Naive B cell (primary cell): ENCODE data around the gene GTF2B. TPM values are rescaled to one million over a fixed set of nuclear protein-coding genes. Genes with fewer than 3 reads are reported as not detected.
"Not testable (repeated sequence)": the region's sequence is repeated elsewhere in the genome, so short reads cannot be mapped to it uniquely, and the experiment has no call there.

Experiments used
- ATAC-seq, 2 donors: fragments of 150-1000 bp; cut with Tn5 transposase; 2 replicates each; pipeline ENCODE4 v1.10.0; 2021; ENCODE audit warnings: low read depth in 2 of 2, mild to moderate bottlenecking in 2 of 2, moderate library complexity in 2 of 2
- DNase-seq: peaks from one replicate; pipeline ENCODE4 v3.0.0; 2022
- H3K27ac Mint-ChIP-seq, 6 donors: one replicate each; pipeline ENCODE4 v1.8.0; 2020 to 2022; ENCODE audit warnings: mild to moderate bottlenecking in 6 of 6, mixed read lengths in 6 of 6, moderate library complexity in 5 of 6, inconsistent platforms in 2 of 6
- H3K27me3 Mint-ChIP-seq, 3 donors: one replicate each; pipeline ENCODE4 v1.8.0; 2021 to 2022; ENCODE audit warnings: mixed read lengths in 3 of 3, mild to moderate bottlenecking in 1 of 3
- H3K36me3 Mint-ChIP-seq, 2 donors: one replicate each; pipeline ENCODE4 v1.8.0; 2020 to 2022; ENCODE audit warnings: mixed read lengths in 2 of 2, inconsistent platforms in 1 of 2, mild to moderate bottlenecking in 1 of 2
- H3K4me1 Mint-ChIP-seq, 3 donors: one replicate each; pipeline ENCODE4 v1.8.0; 2020 to 2022; ENCODE audit warnings: mixed read lengths in 3 of 3, inconsistent platforms in 1 of 3, mild to moderate bottlenecking in 1 of 3, moderate library complexity in 1 of 3
- H3K4me3 Mint-ChIP-seq, 8 donors: one replicate each; pipeline ENCODE4 v1.8.0; 2020 to 2022; ENCODE audit warnings: mild to moderate bottlenecking in 8 of 8, mixed read lengths in 8 of 8, moderate library complexity in 8 of 8, inconsistent platforms in 2 of 8
- H3K9me3 Mint-ChIP-seq, 7 donors: one replicate each; pipeline ENCODE4 v1.8.0; 2020 to 2022; ENCODE audit warnings: mixed read lengths in 7 of 7, mild to moderate bottlenecking in 5 of 7, inconsistent platforms in 2 of 7, moderate library complexity in 1 of 7
- polyA plus RNA-seq, 6 donors: library from polyadenylated mRNA; unstranded; fragments of 300-500 nt; fragmentation: Illumina TruSeq; gene quantifications; one replicate each; pipeline ENCODE4 v1.2.3, GENCODE V29; 2021; ENCODE audit warnings: low read depth in 6 of 6

The GTF2B gene
- polyA plus RNA-seq, 6 donors from 2014 or later = 49.1 to 68.3 (median 59.0) TPM

GRCh38 chr1:88910401-88910800 lies 19.0 kb upstream of the GTF2B start:
- DNase-seq = no peak
- no peak overlapping the region for H3K4me3 Mint-ChIP-seq
- ATAC-seq = no peak
- peak overlapping the region in 2 of 6 donors; percentile 25 to 33 for H3K27ac Mint-ChIP-seq
- peaks cover 0 to 4% (median 0%) of the 10 kb centered on the region in 3 donors for H3K4me1 Mint-ChIP-seq
- no peaks in the 10 kb centered on the region for H3K27me3 Mint-ChIP-seq
- peaks cover 0 to under 1% of the 10 kb centered on the region in 2 donors for H3K36me3 Mint-ChIP-seq
- peaks cover 1 to 21% (median 2%) of the 10 kb centered on the region in 7 donors for H3K9me3 Mint-ChIP-seq

- Mint-ChIP-seq H3K4me1 (no peaks in the 10 kb centered on the region), H3K27me3 (no peaks in the 10 kb centered on the region), H3K36me3 (no peaks in the 10 kb centered on the region), H3K27ac (no peak overlapping the region), H3K9me3 (no peaks in the 10 kb centered on the region), H3K4me3 (no peak overlapping the region)
- no peak for ATAC-seq
- no peak for DNase-seq
Measured at GRCh38 chr1:88900883-88901282, 9.5 kb upstream of the GTF2B start.

- peak overlapping the region in 1 of 8 donors; percentile 6 for H3K4me3 Mint-ChIP-seq
- ATAC-seq = no peak
- H3K9me3 Mint-ChIP-seq = peaks cover 0 to 3% (median 0%) of the 10 kb centered on the region in 7 donors
Measured at GRCh38 chr1:88897070-88897730, 5.8 kb upstream of the GTF2B start.

GRCh38 chr1:88892357-88892877 lies 1.1 kb upstream of the GTF2B start:
- DNase-seq = peak; percentile 12
- H3K9me3 Mint-ChIP-seq = peaks cover 0 to 4% (median 0%) of the 10 kb centered on the region in 7 donors
- H3K4me1 Mint-ChIP-seq = peaks cover 28 to 46% (median 32%) of the 10 kb centered on the region in 3 donors
- peak overlapping the region in 5 of 6 donors; percentile 97 to 99 (median 98) for H3K27ac Mint-ChIP-seq
- peaks cover 0 to 9% of the 10 kb centered on the region in 2 donors for H3K36me3 Mint-ChIP-seq
- H3K4me3 Mint-ChIP-seq = peak overlapping the region; percentile 22 to 98 (median 93)
- no peaks in the 10 kb centered on the region for H3K27me3 Mint-ChIP-seq
- ATAC-seq = no peak

More at GRCh38 chr1:88897070-88897730, 5.8 kb upstream of the GTF2B start:
- Mint-ChIP-seq H3K36me3 (no peaks in the 10 kb centered on the region), H3K27ac (no peak overlapping the region), H3K27me3 (no peaks in the 10 kb centered on the region), H3K4me1 (peaks cover 1 to 9% (median 5%) of the 10 kb centered on the region in 3 donors)
- no peak for DNase-seq

GRCh38 chr1:88891951-88892340 lies 579 bp upstream of the GTF2B start:
- Mint-ChIP-seq H3K27me3 (no peaks in the 10 kb centered on the region), H3K4me3 (peak overlapping the region; percentile 92 to 100 (median 96)), H3K9me3 (peaks cover 0 to 4% (median 0%) of the 10 kb centered on the region in 7 donors), H3K36me3 (peaks cover 0 to 9% of the 10 kb centered on the region in 2 donors), H3K4me1 (peaks cover 28 to 46% (median 32%) of the 10 kb centered on the region in 3 donors), H3K27ac (peak overlapping the region; percentile 96 to 99 (median 98))
- no peak for ATAC-seq
- DNase-seq = no peak

- ATAC-seq (peak; percentile 30 to 40), DNase-seq (peak; percentile 17)
- Mint-ChIP-seq H3K36me3 (peaks cover 0 to 9% of the 10 kb centered on the region in 2 donors), H3K4me3 (peak overlapping the region; percentile 92 to 100 (median 96)), H3K27ac (peak overlapping the region; percentile 96 to 99 (median 98)), H3K27me3 (no peaks in the 10 kb centered on the region), H3K4me1 (peaks cover 28 to 46% (median 32%) of the 10 kb centered on the region in 3 donors), H3K9me3 (peaks cover 0 to 4% (median 0%) of the 10 kb centered on the region in 7 donors)
Measured at GRCh38 chr1:88890791-88891317, 513 bp downstream of the GTF2B start.

- Mint-ChIP-seq H3K27me3 (no peaks in the 10 kb centered on the region), H3K4me1 (peaks cover 28 to 46% (median 32%) of the 10 kb centered on the region in 3 donors), H3K36me3 (peaks cover 0 to 9% of the 10 kb centered on the region in 2 donors), H3K27ac (peak overlapping the region; percentile 80 to 99 (median 98)), H3K9me3 (peaks cover 0 to 4% (median 0%) of the 10 kb centered on the region in 7 donors), H3K4me3 (peak overlapping the region; percentile 92 to 100 (median 96))
- ATAC-seq (no peak), DNase-seq (no peak)
Measured at GRCh38 chr1:88890131-88890530, 1.2 kb downstream of the GTF2B start.

GRCh38 chr1:88888750-88889149 lies 2.6 kb downstream of the GTF2B start:
- no peak for DNase-seq
- Mint-ChIP-seq H3K27ac (peak overlapping the region in 5 of 6 donors; percentile 5 to 48 (median 20)), H3K4me3 (peak overlapping the region in 6 of 8 donors; percentile 54 to 92 (median 65)), H3K4me1 (peaks cover 28 to 46% (median 32%) of the 10 kb centered on the region in 3 donors), H3K36me3 (peaks cover 0 to 9% of the 10 kb centered on the region in 2 donors), H3K27me3 (no peaks in the 10 kb centered on the region), H3K9me3 (peaks cover 0 to 4% (median 0%) of the 10 kb centered on the region in 7 donors)
- no peak for ATAC-seq

- Mint-ChIP-seq H3K4me3 (no peak overlapping the region), H3K36me3 (peaks cover 2 to 5% of the 10 kb centered on the region in 2 donors), H3K27me3 (no peaks in the 10 kb centered on the region), H3K9me3 (no peaks in the 10 kb centered on the region), H3K4me1 (peaks cover 17 to 40% (median 31%) of the 10 kb centered on the region in 3 donors), H3K27ac (no peak overlapping the region)
- ATAC-seq (no peak), DNase-seq (no peak)
Measured at GRCh38 chr1:88885933-88886332, 5.4 kb downstream of the GTF2B start.

- Mint-ChIP-seq H3K27me3 (no peaks in the 10 kb centered on the region), H3K4me3 (no peak overlapping the region), H3K36me3 (peaks cover 0 to 5% of the 10 kb centered on the region in 2 donors), H3K4me1 (peaks cover 5 to 20% (median 12%) of the 10 kb centered on the region in 3 donors), H3K27ac (peak overlapping the region in 1 of 6 donors; percentile 41), H3K9me3 (no peaks in the 10 kb centered on the region)
- ATAC-seq = no peak
- no peak for DNase-seq
Measured at GRCh38 chr1:88883156-88883555, 8.2 kb downstream of the GTF2B start.

- H3K27ac Mint-ChIP-seq = peak overlapping the region in 1 of 6 donors; percentile 70
- peaks cover 5 to 21% (median 13%) of the 10 kb centered on the region in 3 donors for H3K4me1 Mint-ChIP-seq
- H3K4me3 Mint-ChIP-seq = peak overlapping the region in 2 of 8 donors; percentile 35 to 59
- not testable (repeated sequence) for H3K36me3 Mint-ChIP-seq, H3K9me3 Mint-ChIP-seq, H3K27me3 Mint-ChIP-seq, DNase-seq, ATAC-seq
Measured at GRCh38 chr1:88880717-88881116, 10.7 kb downstream of the GTF2B start.

GRCh38 chr1:88878731-88879130 lies 12.6 kb downstream of the GTF2B start:
- no peak overlapping the region for H3K4me3 Mint-ChIP-seq
- H3K36me3 Mint-ChIP-seq = peaks cover 0 to 5% of the 10 kb centered on the region in 2 donors
- H3K27ac Mint-ChIP-seq = peak overlapping the region in 3 of 6 donors; percentile 4 to 80 (median 35)
- H3K9me3 Mint-ChIP-seq = no peaks in the 10 kb centered on the region
- H3K4me1 Mint-ChIP-seq = peaks cover 12 to 27% (median 23%) of the 10 kb centered on the region in 3 donors
- no peaks in the 10 kb centered on the region for H3K27me3 Mint-ChIP-seq
- ATAC-seq = no peak
- DNase-seq = no peak

GRCh38 chr1:88877911-88878310 lies 13.5 kb downstream of the GTF2B start:
- peak in 1 of 2 donors; percentile 12 for ATAC-seq
- no peak overlapping the region for H3K4me3 Mint-ChIP-seq

More at GRCh38 chr1:88877911-88878310, 13.5 kb downstream of the GTF2B start:
- H3K9me3 Mint-ChIP-seq = no peaks in the 10 kb centered on the region
- H3K27me3 Mint-ChIP-seq = no peaks in the 10 kb centered on the region
- peaks cover 0 to 5% of the 10 kb centered on the region in 2 donors for H3K36me3 Mint-ChIP-seq
- H3K4me1 Mint-ChIP-seq = peaks cover 14 to 27% (median 25%) of the 10 kb centered on the region in 3 donors
- no peak for DNase-seq
- H3K27ac Mint-ChIP-seq = peak overlapping the region in 3 of 6 donors; percentile 23 to 90 (median 49)
